ENCODE data around the gene PITX3.

PITX3 gene

DNA sequence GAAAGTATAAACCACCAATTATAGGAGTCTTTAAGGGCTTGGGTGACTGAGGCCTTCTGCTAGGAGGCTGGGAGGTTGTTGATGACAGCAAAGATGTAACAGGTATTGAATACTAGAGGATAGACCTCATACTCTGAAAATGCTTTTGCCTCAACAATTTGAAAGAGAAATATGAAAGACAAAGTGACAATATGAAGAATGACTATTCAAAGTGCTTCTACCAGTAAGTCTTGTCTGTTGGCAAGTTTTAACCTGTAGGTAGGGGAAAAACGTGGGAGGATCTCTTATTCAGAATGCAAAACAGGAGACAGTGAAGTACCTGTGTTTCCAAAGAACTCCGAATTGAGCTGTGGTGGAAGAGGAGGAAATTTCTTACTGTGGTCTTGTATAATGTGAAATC lies 42.2 kb upstream of the PITX3 start:
- TF ChIP-seq POLR2A (IDR thresholded peaks at IDR 0.05; ENCODE audit: low read depth, low read length) (no peak), POU2F2 (IDR thresholded peaks at IDR 0.05; ENCODE audit: low read depth, low read length) (no peak), PAX5 (IDR thresholded peaks at IDR 0.05; ENCODE audit: insufficient read depth, low read length, severe bottlenecking) (no peak), POLR2AphosphoS5 (IDR thresholded peaks at IDR 0.05; ENCODE audit: low read depth, low read length) (no peak), TAF1 (IDR thresholded peaks at IDR 0.05; ENCODE audit: low read depth, low read length) (no peak), SPI1 (IDR thresholded peaks at IDR 0.05; ENCODE audit: low read depth, low read length) (no peak)
- FAIRE-seq (peak; percentile 75), DNase-seq (ENCODE audit: insufficient read length, low spot score) (no peak)

DNA sequence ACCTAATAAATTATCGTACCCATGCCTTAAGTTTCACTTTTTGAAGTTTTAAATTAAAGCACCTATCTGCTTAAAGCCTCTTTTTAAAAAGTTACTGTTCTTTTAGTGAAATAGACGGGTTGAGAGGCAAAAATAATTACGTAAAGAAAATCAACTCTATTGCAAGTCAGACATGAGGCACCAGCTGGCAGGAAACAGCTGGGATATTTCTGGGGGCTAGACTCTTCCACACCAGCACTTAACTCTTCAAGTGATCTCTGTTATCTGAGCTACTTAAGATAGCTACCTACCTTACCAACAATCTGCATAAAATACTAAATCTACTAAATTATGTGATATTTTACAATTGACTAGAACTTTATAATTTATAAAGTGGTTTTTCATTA lies 39.8 kb upstream of the PITX3 start:
- no peak for DNase-seq (ENCODE audit: insufficient read length, low spot score)
- no peak for FAIRE-seq
- no peak for TF ChIP-seq POLR2AphosphoS5 (IDR thresholded peaks at IDR 0.05; ENCODE audit: low read depth, low read length)
- no peak for TF ChIP-seq PAX5 (IDR thresholded peaks at IDR 0.05; ENCODE audit: insufficient read depth, low read length, severe bottlenecking)

DNA sequence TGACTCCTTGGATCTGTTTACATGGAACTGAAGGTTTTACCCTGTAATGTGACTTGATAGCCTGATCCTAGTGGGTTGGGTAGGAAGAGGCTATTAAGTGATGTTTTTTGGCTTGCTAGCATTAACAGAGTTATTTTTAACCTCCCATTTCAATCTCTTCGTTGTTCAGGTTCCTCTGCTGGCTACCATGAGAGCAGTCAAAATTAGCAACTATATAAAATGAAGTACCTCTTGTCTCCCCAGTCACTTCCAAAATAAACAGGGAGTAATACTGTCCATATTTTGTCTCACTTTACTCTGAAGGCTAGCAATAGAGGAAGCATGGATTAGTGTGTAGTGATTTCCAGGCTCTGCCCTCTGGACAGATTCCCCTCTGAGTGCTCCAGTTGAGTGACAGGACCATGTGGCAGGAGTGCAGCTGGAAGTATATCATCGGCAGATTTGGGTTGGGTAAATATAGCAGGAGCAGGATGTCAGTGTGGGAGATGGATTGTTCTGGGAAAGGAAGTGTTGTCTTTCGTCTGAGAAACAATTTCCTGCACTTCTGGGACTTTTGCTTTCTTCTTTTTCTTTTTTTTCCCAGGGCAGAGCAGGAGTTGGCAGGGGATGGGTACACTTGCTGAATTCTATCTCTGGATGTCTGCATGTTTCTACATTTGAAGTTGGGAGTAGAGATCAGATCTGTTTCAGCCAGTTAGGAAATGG lies 39.2 kb upstream of the PITX3 start:
- TF ChIP-seq POU2F2 (IDR thresholded peaks at IDR 0.05; ENCODE audit: low read depth, low read length) (no peak), POLR2AphosphoS5 (IDR thresholded peaks at IDR 0.05; ENCODE audit: low read depth, low read length) (no peak), PAX5 (IDR thresholded peaks at IDR 0.05; ENCODE audit: insufficient read depth, low read length, severe bottlenecking) (no peak), TAF1 (IDR thresholded peaks at IDR 0.05; ENCODE audit: low read depth, low read length) (no peak), SPI1 (IDR thresholded peaks at IDR 0.05; ENCODE audit: low read depth, low read length) (no peak), POLR2A (IDR thresholded peaks at IDR 0.05; ENCODE audit: low read depth, low read length) (no peak)
- FAIRE-seq (peak; percentile 58), DNase-seq (ENCODE audit: insufficient read length, low spot score) (no peak)

DNA sequence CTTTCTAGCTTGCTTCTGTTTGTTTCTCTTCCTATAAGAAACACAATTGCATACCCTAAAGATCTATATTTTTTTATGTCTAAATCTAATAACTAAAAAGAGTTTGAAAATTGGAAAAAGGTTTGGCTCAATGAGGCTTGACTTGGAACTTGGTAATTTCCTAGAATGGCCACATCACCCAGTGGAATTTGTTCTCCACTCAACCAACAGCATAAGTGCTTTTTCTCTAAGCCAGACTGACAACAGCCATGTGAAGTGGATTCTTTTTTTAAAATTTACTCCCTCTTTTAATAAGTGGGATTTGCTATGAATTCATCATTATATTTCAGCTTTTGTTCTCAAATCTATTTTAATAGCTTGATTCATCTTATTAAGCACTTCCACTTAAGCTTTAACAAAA lies 37.8 kb upstream of the PITX3 start:
- DNase-seq (ENCODE audit: insufficient read length, low spot score) (no peak), FAIRE-seq (no peak)
- TF ChIP-seq POLR2A (IDR thresholded peaks at IDR 0.05; ENCODE audit: low read depth, low read length): no peak
- TF ChIP-seq POU2F2 (IDR thresholded peaks at IDR 0.05; ENCODE audit: low read depth, low read length): no peak
- TF ChIP-seq PAX5 (IDR thresholded peaks at IDR 0.05; ENCODE audit: insufficient read depth, low read length, severe bottlenecking): no peak
- no peak for TF ChIP-seq POLR2AphosphoS5 (IDR thresholded peaks at IDR 0.05; ENCODE audit: low read depth, low read length)
- no peak for TF ChIP-seq TAF1 (IDR thresholded peaks at IDR 0.05; ENCODE audit: low read depth, low read length)
- no peak for TF ChIP-seq SPI1 (IDR thresholded peaks at IDR 0.05; ENCODE audit: low read depth, low read length)

DNA sequence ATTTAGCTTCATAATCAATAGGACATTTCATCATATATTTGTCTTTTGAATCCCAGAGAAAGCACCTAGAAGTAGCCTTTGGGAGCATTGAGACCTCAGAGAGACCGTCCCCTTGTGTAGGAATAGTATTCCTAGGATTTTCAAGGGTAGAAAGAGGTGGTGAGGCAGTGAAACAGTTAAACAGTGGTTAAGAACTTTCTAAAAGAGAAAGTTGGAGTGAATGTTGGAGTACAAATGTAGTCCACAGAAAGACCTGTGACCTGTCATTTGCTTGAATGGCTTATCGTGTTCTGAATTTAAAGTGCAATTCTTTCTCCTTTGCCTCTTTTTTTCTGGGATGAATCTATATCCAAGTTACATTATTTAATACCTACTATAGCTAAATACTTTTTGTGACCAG lies 34.0 kb upstream of the PITX3 start:
- TF ChIP-seq SPI1 (IDR thresholded peaks at IDR 0.05; ENCODE audit: low read depth, low read length) (no peak), POU2F2 (IDR thresholded peaks at IDR 0.05; ENCODE audit: low read depth, low read length) (no peak), TAF1 (IDR thresholded peaks at IDR 0.05; ENCODE audit: low read depth, low read length) (no peak), POLR2A (IDR thresholded peaks at IDR 0.05; ENCODE audit: low read depth, low read length) (no peak), POLR2AphosphoS5 (IDR thresholded peaks at IDR 0.05; ENCODE audit: low read depth, low read length) (no peak), PAX5 (IDR thresholded peaks at IDR 0.05; ENCODE audit: insufficient read depth, low read length, severe bottlenecking) (no peak)

DNA sequence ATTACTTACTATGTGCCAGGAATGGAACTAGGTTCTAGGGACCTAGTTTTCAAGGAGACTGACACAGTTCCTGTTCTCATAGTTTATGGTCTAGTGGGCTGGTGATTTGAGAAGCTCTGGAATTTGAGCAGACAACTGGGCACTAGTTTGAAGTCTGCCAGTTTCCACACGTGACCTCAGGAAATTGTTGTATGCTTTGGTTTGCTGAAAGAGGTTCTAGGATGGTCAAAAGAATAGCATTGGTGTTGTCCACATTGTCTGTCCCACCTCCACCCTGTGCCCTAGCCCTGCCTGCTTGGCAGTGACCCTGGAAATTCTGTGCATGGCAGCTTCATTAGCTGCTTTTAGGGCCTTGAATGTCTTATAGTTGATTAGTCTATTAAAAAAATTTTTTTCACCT lies 32.8 kb upstream of the PITX3 start:
- no peak for DNase-seq (ENCODE audit: insufficient read length, low spot score)
- no peak for TF ChIP-seq TAF1 (IDR thresholded peaks at IDR 0.05; ENCODE audit: low read depth, low read length)
- TF ChIP-seq POU2F2 (IDR thresholded peaks at IDR 0.05; ENCODE audit: low read depth, low read length): no peak
- TF ChIP-seq POLR2A (IDR thresholded peaks at IDR 0.05; ENCODE audit: low read depth, low read length): no peak
- no peak for TF ChIP-seq PAX5 (IDR thresholded peaks at IDR 0.05; ENCODE audit: insufficient read depth, low read length, severe bottlenecking)
- TF ChIP-seq SPI1 (IDR thresholded peaks at IDR 0.05; ENCODE audit: low read depth, low read length): no peak
- no peak for TF ChIP-seq POLR2AphosphoS5 (IDR thresholded peaks at IDR 0.05; ENCODE audit: low read depth, low read length)
- no peak for FAIRE-seq

More for the DNA sequence above, 34.0 kb upstream of the PITX3 start:
- DNase-seq (ENCODE audit: insufficient read length, low spot score) (no peak), FAIRE-seq (no peak)

DNA sequence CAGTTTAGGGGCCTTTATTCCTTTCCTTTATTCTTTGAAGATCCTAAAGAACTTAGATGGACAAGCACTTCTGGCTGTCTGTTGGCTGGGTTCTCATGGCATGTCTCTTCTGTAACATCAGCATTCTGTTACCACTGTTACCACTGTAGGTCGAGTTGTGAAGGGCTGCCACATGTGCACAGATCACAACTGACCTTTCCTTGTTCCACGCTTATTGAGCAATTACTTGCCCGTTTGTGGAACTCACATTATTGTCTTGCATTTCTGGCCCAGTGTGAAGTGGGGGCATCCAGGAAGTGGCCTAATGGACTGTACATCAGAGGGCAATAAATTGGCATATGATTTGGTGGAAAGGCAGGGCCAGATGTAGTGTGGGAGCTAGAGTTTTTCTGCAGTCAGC lies 27.7 kb upstream of the PITX3 start:
- TF ChIP-seq POLR2A (IDR thresholded peaks at IDR 0.05; ENCODE audit: low read depth, low read length): no peak
- TF ChIP-seq TAF1 (IDR thresholded peaks at IDR 0.05; ENCODE audit: low read depth, low read length): no peak
- no peak for TF ChIP-seq SPI1 (IDR thresholded peaks at IDR 0.05; ENCODE audit: low read depth, low read length)
- TF ChIP-seq POU2F2 (IDR thresholded peaks at IDR 0.05; ENCODE audit: low read depth, low read length): no peak
- TF ChIP-seq PAX5 (IDR thresholded peaks at IDR 0.05; ENCODE audit: insufficient read depth, low read length, severe bottlenecking): no peak
- TF ChIP-seq POLR2AphosphoS5 (IDR thresholded peaks at IDR 0.05; ENCODE audit: low read depth, low read length): no peak
- FAIRE-seq (no peak), DNase-seq (ENCODE audit: insufficient read length, low spot score) (no peak)

DNA sequence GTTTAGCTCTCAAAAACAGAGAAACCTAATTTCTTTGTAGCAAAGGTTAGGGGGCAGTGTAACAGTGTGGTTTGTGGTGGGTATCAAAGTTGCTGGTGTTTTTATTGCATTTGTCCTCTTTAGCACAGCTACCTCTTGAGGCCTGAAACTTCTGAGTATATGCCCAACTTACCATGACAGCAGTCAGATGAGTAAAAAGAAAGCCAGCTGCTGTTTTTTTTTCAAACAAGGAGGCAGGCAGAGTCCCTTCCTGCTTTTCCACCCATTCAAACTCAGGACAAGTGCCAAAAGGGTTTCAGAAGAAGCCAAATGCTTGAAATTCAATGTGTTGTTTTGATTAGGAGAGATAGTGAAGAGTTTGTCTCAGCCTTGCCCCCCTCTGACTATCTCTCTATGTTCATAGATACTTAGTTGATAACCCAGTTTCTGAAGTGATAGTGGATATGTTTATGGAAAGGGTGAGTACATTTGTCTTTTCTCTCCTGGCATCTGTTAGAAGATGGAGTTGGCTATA lies 27.1 kb upstream of the PITX3 start:
- no peak for DNase-seq (ENCODE audit: insufficient read length, low spot score)
- TF ChIP-seq PAX5 (IDR thresholded peaks at IDR 0.05; ENCODE audit: insufficient read depth, low read length, severe bottlenecking) (no peak), POU2F2 (IDR thresholded peaks at IDR 0.05; ENCODE audit: low read depth, low read length) (no peak), POLR2AphosphoS5 (IDR thresholded peaks at IDR 0.05; ENCODE audit: low read depth, low read length) (no peak), TAF1 (IDR thresholded peaks at IDR 0.05; ENCODE audit: low read depth, low read length) (no peak), POLR2A (IDR thresholded peaks at IDR 0.05; ENCODE audit: low read depth, low read length) (no peak), SPI1 (IDR thresholded peaks at IDR 0.05; ENCODE audit: low read depth, low read length) (no peak)
- peak; percentile 59 for FAIRE-seq

DNA sequence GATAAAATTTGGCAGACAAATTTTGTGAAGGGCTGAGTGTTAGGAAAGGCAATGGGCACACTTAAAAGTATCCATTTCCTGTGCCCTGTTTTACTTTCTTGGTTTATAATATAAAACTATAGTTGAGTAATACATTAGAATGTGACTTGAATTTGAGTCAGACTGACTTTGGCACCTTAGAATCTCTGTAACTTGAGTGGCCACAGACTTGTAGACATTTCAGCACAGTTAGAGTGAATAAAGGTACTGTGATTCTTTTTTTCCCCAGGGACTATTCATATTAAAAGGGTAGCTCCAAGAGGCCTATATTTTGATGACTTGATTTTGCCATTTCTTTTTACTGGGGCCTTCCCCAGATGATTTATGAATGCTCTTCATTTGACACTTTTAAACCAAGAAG lies 26.4 kb upstream of the PITX3 start:
- no peak for TF ChIP-seq TAF1 (IDR thresholded peaks at IDR 0.05; ENCODE audit: low read depth, low read length)
- TF ChIP-seq SPI1 (IDR thresholded peaks at IDR 0.05; ENCODE audit: low read depth, low read length): no peak
- no peak for TF ChIP-seq POLR2AphosphoS5 (IDR thresholded peaks at IDR 0.05; ENCODE audit: low read depth, low read length)
- no peak for TF ChIP-seq POLR2A (IDR thresholded peaks at IDR 0.05; ENCODE audit: low read depth, low read length)
- no peak for TF ChIP-seq PAX5 (IDR thresholded peaks at IDR 0.05; ENCODE audit: insufficient read depth, low read length, severe bottlenecking)
- no peak for TF ChIP-seq POU2F2 (IDR thresholded peaks at IDR 0.05; ENCODE audit: low read depth, low read length)
- FAIRE-seq (no peak), DNase-seq (ENCODE audit: insufficient read length, low spot score) (no peak)

DNA sequence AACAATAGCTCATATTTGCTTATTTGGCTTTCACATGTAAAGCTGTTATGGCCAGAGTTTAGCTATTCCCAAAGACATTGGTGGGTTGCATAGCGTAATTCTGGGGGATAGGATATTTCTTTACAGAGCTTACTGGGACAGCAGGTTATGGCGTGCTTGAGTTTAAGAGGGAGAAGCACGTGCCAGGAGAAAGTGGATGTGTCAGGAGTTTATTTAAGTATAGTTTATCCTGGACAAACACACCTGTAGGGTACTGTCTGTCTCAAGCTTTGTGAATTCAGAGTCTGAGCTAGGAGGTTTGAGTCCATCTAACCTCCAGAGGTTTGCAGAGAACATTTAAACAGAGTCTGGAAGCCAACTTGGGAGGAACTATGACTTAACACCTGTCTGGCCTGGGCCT lies 25.4 kb upstream of the PITX3 start:
- no peak for DNase-seq (ENCODE audit: insufficient read length, low spot score)
- TF ChIP-seq SPI1 (IDR thresholded peaks at IDR 0.05; ENCODE audit: low read depth, low read length) (no peak), POLR2A (IDR thresholded peaks at IDR 0.05; ENCODE audit: low read depth, low read length) (no peak), POLR2AphosphoS5 (IDR thresholded peaks at IDR 0.05; ENCODE audit: low read depth, low read length) (no peak), PAX5 (IDR thresholded peaks at IDR 0.05; ENCODE audit: insufficient read depth, low read length, severe bottlenecking) (no peak), TAF1 (IDR thresholded peaks at IDR 0.05; ENCODE audit: low read depth, low read length) (no peak), POU2F2 (IDR thresholded peaks at IDR 0.05; ENCODE audit: low read depth, low read length) (no peak)
- FAIRE-seq: no peak

All from GM12891 (cell line).